Mucosa of descending colon (tissue), 3 donors: Measurements from ENCODE around the gene ACTN4. TPM values are rescaled to one million over a fixed set of nuclear protein-coding genes. Genes with fewer than 3 reads are reported as not detected.
A peak's percentile ranks its signal among the peaks of the same experiment; 100 is the strongest.

Experiments used
- ATAC-seq: fragments of 200-7000 bp; cut with Tn5 transposase; one replicate; pipeline ENCODE4 v1.9.1; 2020; ENCODE audit warnings: mild to moderate bottlenecking, moderate library complexity
- DNase-seq, 3 donors: peaks; one replicate each; pipeline ENCODE4 v3.0.0-alpha.2; 2020
- H3K36me3 ChIP-seq: fragments of 200-600 bp; one replicate; pipeline ENCODE4 v1.8.0; 2021; ENCODE audit warnings: low read depth, mild to moderate bottlenecking
- H3K4me1 ChIP-seq: fragments of 200-600 bp; one replicate; pipeline ENCODE4 v1.8.0; 2021; ENCODE audit warnings: low read depth, mild to moderate bottlenecking
- H3K4me3 ChIP-seq: fragments of 200-600 bp; one replicate; pipeline ENCODE4 v1.8.0; 2021; ENCODE audit warnings: mild to moderate bottlenecking
- H3K9me3 ChIP-seq: fragments of 200-600 bp; one replicate; pipeline ENCODE4 v1.8.0; 2021; ENCODE audit warnings: mild to moderate bottlenecking
- intact Hi-C, 2 donors: fragments of 100-400 bp; cut with DNase I in 1 of 2; cut with micrococcal nuclease in 1 of 2; formaldehyde crosslinking; loops; one replicate each; pipeline versions ENCODE4 v1.11.0 to v1.11.1; 2022; cut with DNase I, micrococcal nuclease
- total RNA-seq, 3 donors: library from RNA; stranded (reverse); fragmentation: NEBNext Ultra II Directional in 2 of 3; extraction: Animal tissue kit (Norgen Biotek cat#: 25700) in 2 of 3; gene quantifications; one replicate each; pipeline versions ENCODE4 v1.2.1 to v1.2.4, GENCODE V29; 2021 to 2023
- TF ChIP-seq, protein P1 (sequence below): fragments of 200-600 bp; IDR thresholded peaks from one replicate; pipeline ENCODE4 v1.8.0; 2022; ENCODE audit warnings: antibody characterized with exemption, mild to moderate bottlenecking
- donor health status: DM: no; HTN: no; CAD: no; lungs with moderate emphysema.
- donor health status: DM: no; HTN: no; CAD: no.
- donor health status: DM: no; HTN: yes; CAD: no.

The ACTN4 gene
- total RNA-seq, 3 donors from 2014 or later: 566 to 1,080 (median 1,014) TPM

GRCh38 chr19:38685666-38686529 lies 38.4 kb downstream of the ACTN4 start:
- H3K4me1 ChIP-seq: peaks cover 80% of the 10 kb centered on the region
- TF ChIP-seq, protein P1, sequence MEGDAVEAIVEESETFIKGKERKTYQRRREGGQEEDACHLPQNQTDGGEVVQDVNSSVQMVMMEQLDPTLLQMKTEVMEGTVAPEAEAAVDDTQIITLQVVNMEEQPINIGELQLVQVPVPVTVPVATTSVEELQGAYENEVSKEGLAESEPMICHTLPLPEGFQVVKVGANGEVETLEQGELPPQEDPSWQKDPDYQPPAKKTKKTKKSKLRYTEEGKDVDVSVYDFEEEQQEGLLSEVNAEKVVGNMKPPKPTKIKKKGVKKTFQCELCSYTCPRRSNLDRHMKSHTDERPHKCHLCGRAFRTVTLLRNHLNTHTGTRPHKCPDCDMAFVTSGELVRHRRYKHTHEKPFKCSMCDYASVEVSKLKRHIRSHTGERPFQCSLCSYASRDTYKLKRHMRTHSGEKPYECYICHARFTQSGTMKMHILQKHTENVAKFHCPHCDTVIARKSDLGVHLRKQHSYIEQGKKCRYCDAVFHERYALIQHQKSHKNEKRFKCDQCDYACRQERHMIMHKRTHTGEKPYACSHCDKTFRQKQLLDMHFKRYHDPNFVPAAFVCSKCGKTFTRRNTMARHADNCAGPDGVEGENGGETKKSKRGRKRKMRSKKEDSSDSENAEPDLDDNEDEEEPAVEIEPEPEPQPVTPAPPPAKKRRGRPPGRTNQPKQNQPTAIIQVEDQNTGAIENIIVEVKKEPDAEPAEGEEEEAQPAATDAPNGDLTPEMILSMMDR: no peak
- H3K36me3 ChIP-seq: no peaks in the 10 kb centered on the region
- intact Hi-C loops: no loop called here
- H3K9me3 ChIP-seq: no peaks in the 10 kb centered on the region
- ATAC-seq (no peak), DNase-seq (no peak)
- H3K4me3 ChIP-seq: no peak overlapping the region

DNA sequence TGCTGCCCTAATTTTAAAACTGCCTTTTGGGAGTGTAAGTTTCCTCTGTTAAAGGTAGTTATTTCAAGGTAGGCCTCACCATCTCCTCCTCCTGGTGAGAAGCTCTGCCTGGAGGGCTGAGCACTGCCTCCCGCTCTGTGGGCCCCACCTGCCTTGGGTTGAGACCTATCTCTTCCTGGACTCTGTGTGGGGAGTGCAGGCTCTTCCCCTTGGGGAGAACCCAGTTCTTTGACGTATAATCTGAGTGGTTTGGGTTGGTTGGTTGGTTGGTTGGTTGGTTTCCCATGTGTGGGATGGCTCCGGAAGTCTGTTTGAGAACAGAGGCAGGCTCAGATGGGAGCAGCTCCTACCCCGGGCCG lies 39.1 kb downstream of the ACTN4 start:
- intact Hi-C loops: no loop called here
- Histone ChIP-seq H3K4me1 (peaks cover 80% of the 10 kb centered on the region), H3K36me3 (no peaks in the 10 kb centered on the region), H3K9me3 (no peaks in the 10 kb centered on the region), H3K4me3 (no peak overlapping the region)
- peak in 1 of 3 donors; percentile 46 for DNase-seq
- TF ChIP-seq, protein P1: no peak
- no peak for ATAC-seq

- Histone ChIP-seq H3K4me3 (no peak overlapping the region), H3K4me1 (peaks cover 80% of the 10 kb centered on the region), H3K36me3 (no peaks in the 10 kb centered on the region), H3K9me3 (no peaks in the 10 kb centered on the region)
- TF ChIP-seq, protein P1: no peak
- DNase-seq: no peak
- no peak for ATAC-seq
- intact Hi-C loops: no loop called here
Measured at GRCh38 chr19:38687837-38688378, 40.5 kb downstream of the ACTN4 start.

- DNase-seq (no peak), ATAC-seq (no peak)
- TF ChIP-seq, protein P1: no peak
- Histone ChIP-seq H3K4me1 (peaks cover 79% of the 10 kb centered on the region), H3K36me3 (no peaks in the 10 kb centered on the region), H3K9me3 (no peaks in the 10 kb centered on the region), H3K4me3 (no peak overlapping the region)
- intact Hi-C loops: no loop called here
Measured at GRCh38 chr19:38690146-38690545, 42.7 kb downstream of the ACTN4 start.

DNA sequence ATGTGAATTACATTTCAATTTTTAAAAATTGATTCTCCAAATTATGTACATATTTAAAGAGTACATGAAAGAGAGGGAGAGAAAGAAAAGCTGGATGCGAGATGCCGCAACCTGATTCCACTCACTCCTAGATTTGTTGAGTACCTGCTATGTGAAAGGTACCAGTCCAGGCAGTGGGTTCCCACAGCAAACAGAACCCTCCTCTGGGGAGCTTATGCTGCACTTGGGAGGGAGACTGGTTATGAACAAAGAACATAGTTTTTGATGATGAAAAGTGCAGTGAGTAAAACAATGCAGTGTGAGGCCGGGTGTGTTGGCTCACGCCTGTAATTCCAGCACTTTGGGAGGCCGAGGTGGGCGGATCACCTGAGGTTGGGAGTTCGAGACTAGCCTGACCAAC lies 43.4 kb downstream of the ACTN4 start:
- no peaks in the 10 kb centered on the region for H3K9me3 ChIP-seq
- H3K4me1 ChIP-seq: peaks cover 78% of the 10 kb centered on the region
- no peak overlapping the region for H3K4me3 ChIP-seq
- H3K36me3 ChIP-seq: no peaks in the 10 kb centered on the region
- ATAC-seq (no peak), DNase-seq (no peak)
- TF ChIP-seq, protein P1: no peak
- intact Hi-C loops: no loop called here
